WTC11 (cell line): ENCODE measurements around the gene ESPN.

Experiments used
- ARID4B ChIP-seq: sonication (generic); formaldehyde crosslinking; IDR thresholded peaks from 2 replicates; pipeline ENCODE4 v1.8.0; 2023; ENCODE audit warnings: missing genetic modification reagents, mild to moderate bottlenecking, borderline replicate concordance
- ATF6 ChIP-seq: sonication (generic); formaldehyde crosslinking; IDR thresholded peaks from 2 replicates; pipeline ENCODE4 v1.8.1; 2023; ENCODE audit warnings: mild to moderate bottlenecking, missing genetic modification reagents
- CREB1 ChIP-seq: sonication (generic); formaldehyde crosslinking; IDR thresholded peaks from 2 replicates; pipeline ENCODE4 v1.8.0; 2023; ENCODE audit warnings: mild to moderate bottlenecking, missing genetic modification reagents
- E2F1 ChIP-seq: sonication (generic); formaldehyde crosslinking; IDR thresholded peaks from 2 replicates; pipeline ENCODE4 v1.8.0; 2022; ENCODE audit warnings: mild to moderate bottlenecking, missing genetic modification reagents
- E2F5 ChIP-seq: sonication (generic); formaldehyde crosslinking; IDR thresholded peaks from 2 replicates; pipeline ENCODE4 v1.8.1; 2022; ENCODE audit warnings: mild to moderate bottlenecking, moderate library complexity, missing genetic modification reagents
- HMGA2 ChIP-seq: fragments of 250-450 bp; sonication (Bioruptor Pico); IDR thresholded peaks from 2 replicates; pipeline ENCODE4 v1.4.0; 2021; ENCODE audit warnings: mild to moderate bottlenecking, moderate library complexity
- MAX ChIP-seq: sonication (generic); formaldehyde crosslinking; IDR thresholded peaks from 2 replicates; pipeline ENCODE4 v1.8.0; 2022; ENCODE audit warnings: mild to moderate bottlenecking, missing genetic modification reagents
- NR2C2 ChIP-seq: sonication (generic); formaldehyde crosslinking; IDR thresholded peaks from 2 replicates; pipeline ENCODE4 v1.8.0; 2022; ENCODE audit warnings: mild to moderate bottlenecking, missing genetic modification reagents
- RELA ChIP-seq: sonication (generic); formaldehyde crosslinking; IDR thresholded peaks from 2 replicates; pipeline ENCODE4 v1.8.1; 2022; ENCODE audit warnings: missing genetic modification reagents, mild to moderate bottlenecking, borderline replicate concordance
- SP1 ChIP-seq: sonication (generic); formaldehyde crosslinking; conservative IDR thresholded peaks from 2 replicates; pipeline ENCODE4 v1.8.1; 2022; ENCODE audit warnings: missing genetic modification reagents
- TF ChIP-seq, protein P1 (sequence below): fragments of 200-600 bp; IDR thresholded peaks from 2 replicates; pipeline ENCODE4 v1.8.0; 2022; ENCODE audit warnings: antibody characterized with exemption
- TF ChIP-seq, protein P2 (sequence below): sonication (generic); formaldehyde crosslinking; IDR thresholded peaks from 2 replicates; pipeline ENCODE4 v1.8.1; 2023; ENCODE audit warnings: mild to moderate bottlenecking, moderate library complexity, missing genetic modification reagents
- TF ChIP-seq, protein P3 (sequence below): sonication (generic); formaldehyde crosslinking; IDR thresholded peaks from 2 replicates; pipeline ENCODE4 v1.8.1; 2022; ENCODE audit warnings: low read depth, missing genetic modification reagents, borderline replicate concordance

GRCh38 chr1:6494627-6495026, 70.1 kb downstream of the ESPN start:
- TF ChIP-seq MAX (no peak), ATF6 (CRISPR knock-in tag) (no peak), NR2C2 (CRISPR knock-in tag) (no peak), E2F5 (CRISPR knock-in tag) (no peak), CREB1 (CRISPR knock-in tag) (no peak), RELA (CRISPR knock-in tag) (no peak), HMGA2 (CRISPR knock-in tag) (no peak), SP1 (CRISPR knock-in tag) (no peak), ARID4B (CRISPR knock-in tag) (no peak), E2F1 (CRISPR knock-in tag) (no peak)
- TF ChIP-seq, protein P1, sequence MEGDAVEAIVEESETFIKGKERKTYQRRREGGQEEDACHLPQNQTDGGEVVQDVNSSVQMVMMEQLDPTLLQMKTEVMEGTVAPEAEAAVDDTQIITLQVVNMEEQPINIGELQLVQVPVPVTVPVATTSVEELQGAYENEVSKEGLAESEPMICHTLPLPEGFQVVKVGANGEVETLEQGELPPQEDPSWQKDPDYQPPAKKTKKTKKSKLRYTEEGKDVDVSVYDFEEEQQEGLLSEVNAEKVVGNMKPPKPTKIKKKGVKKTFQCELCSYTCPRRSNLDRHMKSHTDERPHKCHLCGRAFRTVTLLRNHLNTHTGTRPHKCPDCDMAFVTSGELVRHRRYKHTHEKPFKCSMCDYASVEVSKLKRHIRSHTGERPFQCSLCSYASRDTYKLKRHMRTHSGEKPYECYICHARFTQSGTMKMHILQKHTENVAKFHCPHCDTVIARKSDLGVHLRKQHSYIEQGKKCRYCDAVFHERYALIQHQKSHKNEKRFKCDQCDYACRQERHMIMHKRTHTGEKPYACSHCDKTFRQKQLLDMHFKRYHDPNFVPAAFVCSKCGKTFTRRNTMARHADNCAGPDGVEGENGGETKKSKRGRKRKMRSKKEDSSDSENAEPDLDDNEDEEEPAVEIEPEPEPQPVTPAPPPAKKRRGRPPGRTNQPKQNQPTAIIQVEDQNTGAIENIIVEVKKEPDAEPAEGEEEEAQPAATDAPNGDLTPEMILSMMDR: no peak
- TF ChIP-seq, protein P2, sequence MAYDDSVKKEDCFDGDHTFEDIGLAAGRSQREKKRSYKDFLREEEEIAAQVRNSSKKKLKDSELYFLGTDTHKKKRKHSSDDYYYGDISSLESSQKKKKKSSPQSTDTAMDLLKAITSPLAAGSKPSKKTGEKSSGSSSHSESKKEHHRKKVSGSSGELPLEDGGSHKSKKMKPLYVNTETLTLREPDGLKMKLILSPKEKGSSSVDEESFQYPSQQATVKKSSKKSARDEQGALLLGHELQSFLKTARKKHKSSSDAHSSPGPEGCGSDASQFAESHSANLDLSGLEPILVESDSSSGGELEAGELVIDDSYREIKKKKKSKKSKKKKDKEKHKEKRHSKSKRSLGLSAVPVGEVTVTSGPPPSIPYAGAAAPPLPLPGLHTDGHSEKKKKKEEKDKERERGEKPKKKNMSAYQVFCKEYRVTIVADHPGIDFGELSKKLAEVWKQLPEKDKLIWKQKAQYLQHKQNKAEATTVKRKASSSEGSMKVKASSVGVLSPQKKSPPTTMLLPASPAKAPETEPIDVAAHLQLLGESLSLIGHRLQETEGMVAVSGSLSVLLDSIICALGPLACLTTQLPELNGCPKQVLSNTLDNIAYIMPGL (CRISPR knock-in tag): no peak
- TF ChIP-seq, protein P3, sequence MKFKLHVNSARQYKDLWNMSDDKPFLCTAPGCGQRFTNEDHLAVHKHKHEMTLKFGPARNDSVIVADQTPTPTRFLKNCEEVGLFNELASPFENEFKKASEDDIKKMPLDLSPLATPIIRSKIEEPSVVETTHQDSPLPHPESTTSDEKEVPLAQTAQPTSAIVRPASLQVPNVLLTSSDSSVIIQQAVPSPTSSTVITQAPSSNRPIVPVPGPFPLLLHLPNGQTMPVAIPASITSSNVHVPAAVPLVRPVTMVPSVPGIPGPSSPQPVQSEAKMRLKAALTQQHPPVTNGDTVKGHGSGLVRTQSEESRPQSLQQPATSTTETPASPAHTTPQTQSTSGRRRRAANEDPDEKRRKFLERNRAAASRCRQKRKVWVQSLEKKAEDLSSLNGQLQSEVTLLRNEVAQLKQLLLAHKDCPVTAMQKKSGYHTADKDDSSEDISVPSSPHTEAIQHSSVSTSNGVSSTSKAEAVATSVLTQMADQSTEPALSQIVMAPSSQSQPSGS: no peak
